ENCODE measurements around the gene RERE.

- TF ChIP-seq POLR2A (IDR thresholded peaks at IDR 0.05; ENCODE audit: low read depth, low read length) (no peak), POLR2AphosphoS5 (IDR thresholded peaks at IDR 0.05; ENCODE audit: low read depth, low read length) (no peak), TAF1 (IDR thresholded peaks at IDR 0.05; ENCODE audit: borderline replicate concordance, low read depth, low read length) (no peak)
Measured at GRCh38 chr1:8351693-8352470, 465.6 kb downstream of the RERE start.
